ENCODE measurements around the gene GRK5.

The GRK5 gene

GRCh38 chr10:119183664-119184412 is 23.5 kb upstream of the GRK5 start:
- TF ChIP-seq GATA2 (IDR thresholded peaks at IDR 0.05; ENCODE audit: low read depth, low read length) (no peak), GATA3 (IDR thresholded peaks at IDR 0.05; ENCODE audit: low read depth, low read length) (no peak)

- TF ChIP-seq GATA3 (IDR thresholded peaks at IDR 0.05; ENCODE audit: low read depth, low read length) = no peak
- no peak for TF ChIP-seq GATA2 (IDR thresholded peaks at IDR 0.05; ENCODE audit: low read depth, low read length)
Measured at GRCh38 chr10:119189811-119190282, 17.5 kb upstream of the GRK5 start.

- TF ChIP-seq GATA2 (IDR thresholded peaks at IDR 0.05; ENCODE audit: low read depth, low read length) (no peak), GATA3 (IDR thresholded peaks at IDR 0.05; ENCODE audit: low read depth, low read length) (no peak)
Measured at GRCh38 chr10:119190353-119190752, 17.0 kb upstream of the GRK5 start.

- TF ChIP-seq GATA3 (IDR thresholded peaks at IDR 0.05; ENCODE audit: low read depth, low read length) (no peak), GATA2 (IDR thresholded peaks at IDR 0.05; ENCODE audit: low read depth, low read length) (no peak)
Measured at GRCh38 chr10:119190954-119191785, 16.2 kb upstream of the GRK5 start.

- TF ChIP-seq GATA2 (IDR thresholded peaks at IDR 0.05; ENCODE audit: low read depth, low read length) (no peak), GATA3 (IDR thresholded peaks at IDR 0.05; ENCODE audit: low read depth, low read length) (no peak)
Measured at GRCh38 chr10:119191881-119192280, 15.5 kb upstream of the GRK5 start.

- TF ChIP-seq GATA2 (IDR thresholded peaks at IDR 0.05; ENCODE audit: low read depth, low read length) (no peak), GATA3 (IDR thresholded peaks at IDR 0.05; ENCODE audit: low read depth, low read length) (no peak)
Measured at GRCh38 chr10:119197921-119198320, 9.4 kb upstream of the GRK5 start.

- TF ChIP-seq GATA3 (IDR thresholded peaks at IDR 0.05; ENCODE audit: low read depth, low read length) (no peak), GATA2 (IDR thresholded peaks at IDR 0.05; ENCODE audit: low read depth, low read length) (no peak)
Measured at GRCh38 chr10:119198438-119198837, 8.9 kb upstream of the GRK5 start.

GRCh38 chr10:119199231-119199992 is 8.0 kb upstream of the GRK5 start:
- TF ChIP-seq GATA2 (IDR thresholded peaks at IDR 0.05; ENCODE audit: low read depth, low read length) (no peak), GATA3 (IDR thresholded peaks at IDR 0.05; ENCODE audit: low read depth, low read length) (no peak)

GRCh38 chr10:119201233-119201632 is 6.1 kb upstream of the GRK5 start:
- TF ChIP-seq GATA3 (IDR thresholded peaks at IDR 0.05; ENCODE audit: low read depth, low read length) (no peak), GATA2 (IDR thresholded peaks at IDR 0.05; ENCODE audit: low read depth, low read length) (no peak)

GRCh38 chr10:119203006-119203405 is 4.4 kb upstream of the GRK5 start:
- TF ChIP-seq GATA2 (IDR thresholded peaks at IDR 0.05; ENCODE audit: low read depth, low read length) = no peak
- no peak for TF ChIP-seq GATA3 (IDR thresholded peaks at IDR 0.05; ENCODE audit: low read depth, low read length)

- TF ChIP-seq GATA2 (IDR thresholded peaks at IDR 0.05; ENCODE audit: low read depth, low read length) (no peak), GATA3 (IDR thresholded peaks at IDR 0.05; ENCODE audit: low read depth, low read length) (no peak)
Measured at GRCh38 chr10:119205894-119206602, 1.3 kb upstream of the GRK5 start.

- TF ChIP-seq GATA2 (IDR thresholded peaks at IDR 0.05; ENCODE audit: low read depth, low read length) (no peak; the same call in 1 of the 2 replicates), GATA3 (IDR thresholded peaks at IDR 0.05; ENCODE audit: low read depth, low read length) (no peak)
Measured at GRCh38 chr10:119206603-119207365, 587 bp upstream of the GRK5 start.

Measured in SH-SY5Y (cell line).